Measurements from ENCODE around the gene C13orf46.

C13orf46 gene

DNA sequence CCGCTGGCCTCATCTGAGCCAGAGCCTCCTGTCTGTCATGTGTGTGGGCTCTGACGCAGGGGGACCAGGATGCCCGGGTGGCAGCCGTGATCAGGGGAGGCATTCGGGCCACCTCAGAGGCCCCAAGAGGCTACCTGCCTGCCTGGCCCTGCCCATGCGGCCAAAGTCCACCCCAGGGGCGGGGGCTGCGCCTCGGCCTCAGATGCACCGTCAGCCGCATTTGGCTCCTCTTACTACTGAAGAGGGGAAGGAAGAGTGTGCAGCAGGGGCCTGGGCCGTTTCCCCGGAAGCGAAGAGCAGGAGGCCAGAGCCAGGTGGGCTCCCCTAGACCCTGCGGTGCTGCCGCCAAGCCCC is 34.0 kb downstream of the C13orf46 start:
- no peak for DNase-seq (ENCODE audit: low spot score)

DNA sequence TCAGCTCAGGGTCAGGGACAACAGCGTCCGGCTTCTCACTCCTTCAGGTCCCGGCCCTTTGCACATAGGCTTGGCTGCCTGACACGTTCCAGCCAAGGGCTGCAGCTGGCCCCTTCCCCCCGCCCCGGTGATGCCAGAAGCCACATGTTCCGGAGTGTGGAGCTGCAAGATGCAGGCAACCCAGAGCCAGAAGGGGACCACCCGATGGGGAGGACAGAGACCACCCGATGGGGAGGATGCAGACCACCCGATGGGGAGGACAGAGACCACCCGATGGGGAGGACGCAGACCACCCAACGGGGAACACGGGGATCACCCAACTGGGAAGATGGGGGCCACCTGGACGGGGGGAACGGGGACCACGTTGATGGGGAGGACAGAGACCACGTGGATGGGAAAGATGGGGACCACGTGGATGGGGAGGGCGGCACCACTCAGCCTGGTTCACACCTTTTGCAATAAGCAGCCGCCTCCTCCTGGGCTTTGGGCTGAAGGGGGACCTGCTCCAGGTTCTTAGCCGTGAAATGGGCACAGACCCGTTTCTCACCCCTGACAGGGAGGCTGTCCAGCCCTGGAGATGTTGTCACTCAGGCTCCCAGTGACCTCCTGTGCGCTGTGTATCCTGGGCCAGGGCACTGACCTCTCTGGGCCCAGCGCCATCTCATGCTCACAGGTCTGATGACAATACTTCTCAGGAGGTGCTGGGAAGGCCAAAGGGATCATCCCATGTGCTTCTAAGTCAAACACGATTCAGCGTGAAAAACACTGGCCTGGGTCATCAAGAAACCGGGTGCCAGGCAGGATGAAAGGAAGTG is 34.5 kb downstream of the C13orf46 start:
- FAIRE-seq (no peak), DNase-seq (ENCODE audit: low spot score) (no peak)

More for the DNA sequence above, 34.0 kb downstream of the C13orf46 start:
- FAIRE-seq = no peak

DNA sequence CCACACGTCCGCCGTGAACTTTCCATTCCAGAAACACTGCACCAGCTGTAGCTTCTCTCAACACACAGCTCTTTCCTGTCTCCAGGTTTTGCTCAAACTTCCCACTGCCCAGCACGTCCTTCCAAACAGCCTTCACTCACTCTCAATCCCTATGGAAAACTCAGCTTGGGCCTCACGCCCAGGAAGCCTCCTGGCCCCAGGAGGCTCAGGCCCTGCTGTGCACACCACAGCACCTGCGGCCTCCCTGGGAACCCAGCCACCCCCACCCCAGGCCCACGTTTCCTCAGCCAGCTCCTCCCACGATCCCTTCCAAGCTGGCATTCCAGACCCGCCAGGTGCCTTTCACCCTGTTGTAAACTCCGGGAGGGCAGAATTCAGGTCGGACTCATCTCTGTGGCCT is 35.2 kb downstream of the C13orf46 start:
- DNase-seq (ENCODE audit: low spot score) (no peak), FAIRE-seq (no peak)

DNA sequence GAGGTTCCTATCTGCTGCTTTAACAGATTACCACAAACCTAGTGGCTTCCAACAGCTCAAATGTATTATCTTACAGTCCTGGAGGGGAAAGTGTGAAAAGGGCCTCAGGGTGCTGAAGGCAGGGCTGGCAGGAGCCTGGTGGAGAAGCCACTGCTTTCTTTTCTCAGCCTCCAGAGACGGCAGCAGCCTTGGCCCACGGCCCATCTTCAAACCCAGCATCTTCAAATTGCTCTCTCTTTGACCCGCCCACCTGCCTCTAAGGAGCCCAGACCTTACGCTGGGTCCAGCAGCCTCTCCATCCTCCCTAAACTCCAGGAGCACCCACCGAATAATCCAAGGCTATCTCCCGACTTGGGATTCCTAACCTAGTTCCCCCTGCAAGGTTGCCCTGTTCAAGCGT is 35.6 kb downstream of the C13orf46 start:
- FAIRE-seq = no peak

DNA sequence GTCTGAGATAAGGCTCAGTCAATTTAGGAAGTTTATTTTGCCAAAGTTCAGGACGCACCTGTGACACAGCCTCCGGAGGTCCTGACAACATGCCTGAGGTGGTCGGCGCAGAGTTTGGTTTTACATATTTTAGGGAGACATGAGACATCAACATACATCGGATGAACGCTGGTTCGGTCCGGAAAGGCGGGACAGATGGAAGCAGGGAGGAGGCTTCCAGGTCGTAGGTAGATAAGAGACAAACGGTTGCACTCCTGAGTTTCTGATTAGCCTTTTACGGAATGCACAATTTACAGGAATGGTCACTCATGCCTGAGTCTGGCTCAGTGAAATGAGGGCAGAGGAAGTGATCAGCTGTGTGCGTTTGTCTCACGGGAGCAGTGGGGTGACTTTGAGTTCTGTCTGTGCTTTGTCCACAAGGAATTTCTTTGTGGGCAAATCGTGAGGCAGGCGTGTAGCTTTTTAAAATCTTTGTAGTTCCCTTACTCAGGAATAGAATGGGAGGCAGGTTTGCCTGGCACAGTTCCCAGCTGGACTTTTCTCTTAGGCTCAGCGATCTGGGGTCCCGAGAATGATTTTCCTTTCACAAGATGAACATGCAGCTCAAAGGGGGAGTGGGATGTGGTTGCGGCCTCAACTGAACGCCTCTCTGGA is 36.2 kb downstream of the C13orf46 start:
- FAIRE-seq (no peak), DNase-seq (ENCODE audit: low spot score) (no peak)

More for the DNA sequence above, 35.6 kb downstream of the C13orf46 start:
- no peak for DNase-seq (ENCODE audit: low spot score)

DNA sequence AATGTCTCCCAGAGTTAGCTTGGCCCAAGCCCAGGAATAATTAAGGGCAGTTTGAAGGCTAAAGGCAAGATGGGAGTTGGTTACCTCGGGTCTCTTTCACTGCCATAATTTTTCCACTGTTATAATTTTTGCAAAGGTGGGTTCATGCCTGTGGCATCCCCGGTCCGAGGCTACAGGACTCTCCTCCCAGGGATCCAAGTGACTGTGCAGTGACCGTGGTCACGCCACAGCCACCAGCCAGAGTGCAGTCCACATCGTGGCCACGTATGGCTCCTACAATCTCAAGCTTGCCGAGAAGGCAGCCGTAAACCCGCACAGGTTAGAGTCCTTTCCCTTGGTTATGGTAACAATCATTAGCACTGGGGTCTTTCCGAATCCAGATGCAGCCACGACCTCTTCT is 36.8 kb downstream of the C13orf46 start:
- no peak for DNase-seq (ENCODE audit: low spot score)
- no peak for FAIRE-seq

DNA sequence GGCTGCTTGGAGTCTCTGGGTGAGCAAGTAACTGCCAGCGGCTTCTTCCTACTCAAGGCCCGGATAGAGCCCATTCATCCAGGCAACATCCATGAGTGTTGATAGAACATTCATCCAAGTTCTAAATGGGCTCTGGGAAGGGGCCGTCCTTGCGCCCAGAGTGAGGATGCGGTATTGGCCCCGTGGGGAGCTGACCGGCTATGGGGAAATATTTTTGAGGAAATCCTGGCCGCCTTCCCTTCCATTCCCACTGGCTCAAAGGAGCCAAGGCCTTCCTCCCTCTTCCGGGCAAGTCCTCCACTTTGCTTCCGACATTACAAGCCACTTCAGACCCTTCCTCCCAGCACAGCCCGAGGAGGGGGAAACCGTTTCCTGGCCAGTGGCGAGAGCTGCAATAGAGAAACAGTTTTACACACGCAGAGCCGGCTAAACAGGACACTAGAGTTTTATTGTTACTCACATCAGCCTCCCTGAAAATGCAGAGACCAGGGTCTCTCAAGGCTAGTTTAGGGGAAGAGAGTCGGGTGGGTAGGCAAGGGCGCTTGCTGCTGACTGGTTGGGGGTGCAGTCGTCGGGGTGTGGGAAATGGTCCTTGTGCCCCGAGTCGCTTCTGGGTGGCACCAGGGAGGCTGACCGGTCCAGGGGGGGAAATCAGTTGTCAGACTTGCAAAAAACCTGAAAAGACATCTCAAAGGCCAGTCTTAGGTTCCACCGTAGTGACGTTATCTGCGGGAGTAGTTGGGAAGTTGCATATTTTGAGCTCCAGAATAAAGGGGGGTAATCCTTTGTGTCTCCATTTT is 37.5 kb downstream of the C13orf46 start:
- FAIRE-seq (no peak), DNase-seq (ENCODE audit: low spot score) (no peak)

DNA sequence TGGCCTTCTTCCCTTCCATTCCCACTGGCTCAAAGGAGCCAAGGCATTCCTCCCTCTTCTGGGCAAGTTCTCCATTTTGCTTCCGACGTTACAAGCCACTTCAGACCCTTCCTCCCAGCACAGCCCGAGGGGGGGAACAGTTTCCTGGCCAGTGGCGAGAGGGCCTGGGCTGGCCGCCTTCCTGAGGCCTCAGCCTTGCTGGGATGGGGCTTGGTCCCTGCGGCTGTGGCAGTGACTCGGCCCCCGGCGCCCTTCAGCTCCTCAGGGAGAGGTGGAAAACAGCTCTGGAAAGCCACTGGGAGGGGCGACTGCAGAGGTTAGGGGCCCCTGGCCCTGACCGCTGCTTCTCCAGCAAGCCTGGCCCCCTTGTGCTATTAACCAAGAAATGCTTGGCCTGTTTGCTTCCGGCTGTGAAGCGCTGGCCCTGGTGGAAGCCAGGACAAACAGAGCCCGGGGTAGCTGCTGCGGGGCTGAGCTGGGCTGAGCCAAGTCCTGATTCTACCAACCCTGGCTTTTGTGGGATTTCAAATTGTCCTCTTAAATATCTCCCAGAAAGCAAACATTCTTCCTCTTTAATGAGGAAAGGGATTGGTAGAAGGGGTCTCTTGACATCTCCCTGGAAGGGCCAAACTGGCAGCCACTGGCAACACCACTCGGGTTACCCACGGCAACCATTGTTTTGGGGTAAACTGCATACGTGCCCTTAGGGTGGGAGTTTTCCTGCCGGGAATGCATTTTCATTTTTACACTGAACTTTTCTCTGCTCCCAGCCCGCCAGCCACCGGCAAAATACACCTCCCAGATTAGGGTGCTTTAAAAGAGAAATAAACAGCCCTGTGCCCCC is 38.7 kb downstream of the C13orf46 start:
- DNase-seq (ENCODE audit: low spot score) (no peak), FAIRE-seq (no peak)

DNA sequence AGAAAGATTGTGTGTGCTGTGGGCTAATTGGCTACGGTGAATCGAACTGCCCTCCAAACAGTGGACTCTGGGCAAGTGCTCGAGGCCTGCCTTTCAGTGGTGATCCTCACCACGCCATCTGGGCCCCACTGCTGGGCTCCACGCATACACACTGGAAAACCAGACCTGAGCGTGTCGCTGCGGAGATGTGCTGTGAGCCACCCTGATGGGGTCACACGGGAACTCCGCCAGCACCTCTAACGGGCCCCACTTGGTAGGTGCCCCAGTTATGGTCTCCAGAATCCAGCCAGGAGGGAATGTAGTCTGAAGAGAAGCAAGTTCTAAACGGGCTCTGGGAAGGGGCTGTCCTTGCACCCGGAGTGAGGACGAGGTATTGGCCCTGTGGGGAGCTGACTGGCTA is 39.3 kb downstream of the C13orf46 start:
- DNase-seq (ENCODE audit: low spot score) = no peak
- FAIRE-seq = no peak

DNA sequence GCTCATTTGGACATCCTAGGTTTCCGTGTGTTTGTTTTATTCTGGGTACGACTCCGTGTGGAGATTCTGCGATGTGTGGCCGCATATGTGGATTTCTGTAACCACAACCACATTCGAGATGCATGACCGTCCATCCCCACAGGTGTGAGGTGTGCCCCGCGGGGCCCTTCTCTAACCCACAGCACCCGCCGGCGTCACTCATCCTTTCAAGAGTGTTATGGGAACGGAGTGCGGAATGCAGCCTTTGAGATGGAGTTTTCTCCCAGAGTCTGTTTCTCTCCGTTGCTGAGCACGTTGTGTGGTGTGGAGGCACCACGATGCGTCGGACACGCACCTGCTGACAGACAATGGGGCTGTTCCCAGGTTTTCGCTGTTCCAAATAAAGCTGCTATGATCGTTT is 40.0 kb downstream of the C13orf46 start:
- DNase-seq (ENCODE audit: low spot score) = no peak
- FAIRE-seq = no peak

DNA sequence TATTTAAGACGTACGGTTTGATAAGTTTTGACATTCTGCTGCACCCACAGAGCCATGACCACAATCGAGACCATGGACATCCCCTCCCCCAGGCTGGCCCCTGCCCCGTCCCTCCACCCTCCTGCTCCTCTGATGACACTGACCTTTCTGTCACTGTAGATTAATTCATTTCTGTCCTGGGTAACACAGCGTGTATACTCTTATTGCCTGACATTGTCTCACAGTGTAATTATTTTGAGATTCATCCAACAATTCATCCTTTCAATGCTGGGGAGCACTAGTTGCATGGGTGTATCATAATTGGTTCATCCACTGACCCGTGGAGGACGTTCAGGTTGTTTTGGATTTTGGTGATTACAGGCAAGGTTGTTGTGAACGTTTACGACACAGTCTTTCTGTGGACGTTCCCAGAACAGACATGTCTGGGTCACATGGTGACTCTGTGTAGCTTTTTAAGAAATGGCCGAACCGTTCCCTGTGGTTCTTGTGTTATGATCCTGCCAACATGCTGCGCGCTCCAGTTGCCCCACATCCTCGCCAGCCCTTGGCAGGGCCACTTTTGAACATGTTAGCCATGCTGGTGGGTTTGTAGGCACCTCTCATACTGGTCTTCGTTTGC is 41.9 kb downstream of the C13orf46 start:
- DNase-seq (ENCODE audit: low spot score) (no peak), FAIRE-seq (no peak)

DNA sequence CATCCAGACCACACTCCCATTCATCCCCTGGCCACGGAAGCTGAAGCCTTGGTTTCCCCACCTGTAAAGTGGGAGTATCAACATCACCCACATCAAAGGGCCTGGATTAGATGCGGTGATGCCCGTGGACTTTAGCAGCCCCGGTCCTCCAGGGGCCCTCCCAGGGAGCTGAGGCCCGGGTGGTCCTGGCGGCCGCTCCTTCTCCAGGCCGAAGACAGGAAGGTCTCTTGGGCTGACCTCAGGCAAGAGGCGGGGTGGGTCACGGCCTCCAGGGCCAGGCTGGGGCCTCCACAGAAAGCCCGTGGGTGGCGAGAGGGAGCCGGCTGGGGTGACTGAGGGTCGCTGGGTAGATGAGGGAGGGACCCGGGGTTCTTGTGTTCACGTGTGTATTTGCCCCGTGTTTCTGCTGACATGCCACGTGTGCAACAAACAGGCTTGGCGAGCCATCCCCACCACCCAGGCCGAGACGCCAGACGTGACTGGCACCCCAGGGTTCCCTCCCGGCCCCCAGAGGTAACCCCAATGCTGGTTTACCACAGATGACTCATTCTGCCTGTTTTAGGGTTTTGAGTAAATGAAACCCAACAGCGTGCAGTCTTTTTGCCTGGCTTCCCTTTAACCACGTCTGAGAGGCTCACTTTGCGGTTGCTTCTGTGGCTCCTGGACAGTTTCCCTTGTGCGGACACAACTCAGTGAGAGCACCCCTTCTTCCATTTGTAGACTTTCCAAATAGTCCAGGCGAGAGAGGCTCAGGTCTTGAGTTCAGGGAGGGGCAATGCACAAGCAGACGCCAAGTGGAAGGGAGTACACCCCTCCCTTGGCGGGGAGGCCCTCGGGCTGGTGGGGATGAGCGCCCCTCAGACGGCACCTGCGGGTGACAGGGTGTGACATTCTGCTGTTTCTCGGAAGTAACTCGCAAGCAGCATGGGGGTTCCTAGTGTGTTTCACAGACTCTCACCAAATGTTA is 42.9 kb downstream of the C13orf46 start:
- DNase-seq (ENCODE audit: low spot score) (no peak), FAIRE-seq (no peak)

DNA sequence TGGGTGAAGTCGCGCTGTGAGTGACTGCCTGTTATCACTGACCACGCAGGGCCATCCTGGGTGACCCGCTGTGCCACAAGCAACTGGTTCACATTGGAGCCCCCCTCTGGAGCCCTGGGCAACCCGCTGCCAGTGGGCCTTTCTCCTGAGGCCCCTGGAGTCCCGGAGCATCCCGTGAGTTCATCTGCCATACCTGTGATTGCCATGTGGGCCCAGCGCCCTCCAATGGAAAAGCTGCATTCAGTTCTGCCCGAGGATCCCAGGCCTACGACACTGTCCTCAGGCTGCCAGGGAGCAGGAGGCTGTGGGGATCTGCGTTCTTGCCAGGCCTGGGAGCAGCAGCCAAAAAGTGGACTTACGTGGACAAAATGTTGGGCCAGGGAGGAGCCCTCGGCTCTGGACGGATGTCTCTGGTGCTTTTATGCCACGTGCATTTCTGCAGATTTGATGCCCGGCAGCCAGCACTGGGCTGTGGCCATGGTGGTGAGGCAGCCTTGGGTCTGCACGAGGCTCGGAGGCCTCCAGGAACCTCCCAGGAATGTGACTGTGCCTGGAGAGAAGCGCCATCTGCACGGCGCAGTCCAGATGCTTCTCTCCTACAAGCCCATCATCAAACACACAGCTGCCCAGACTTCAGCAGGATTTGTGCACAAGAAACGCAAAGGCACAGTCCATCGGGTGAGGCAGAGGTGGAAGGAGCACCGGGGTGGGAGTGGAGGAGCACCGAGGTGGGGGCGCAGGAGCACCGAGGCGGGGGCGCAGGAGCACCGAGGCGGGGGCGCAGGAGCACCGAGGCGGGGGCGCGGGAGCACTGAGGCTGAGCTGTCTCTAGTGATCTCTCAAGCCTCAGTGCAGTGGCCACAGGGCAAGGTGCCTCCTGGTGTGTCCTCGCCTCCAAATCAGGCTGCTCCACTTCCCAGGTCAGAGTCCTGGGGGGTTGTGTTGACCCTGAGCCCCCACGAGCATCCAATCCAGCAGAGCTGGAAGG is 44.0 kb downstream of the C13orf46 start:
- DNase-seq (ENCODE audit: low spot score) (no peak), FAIRE-seq (no peak)

DNA sequence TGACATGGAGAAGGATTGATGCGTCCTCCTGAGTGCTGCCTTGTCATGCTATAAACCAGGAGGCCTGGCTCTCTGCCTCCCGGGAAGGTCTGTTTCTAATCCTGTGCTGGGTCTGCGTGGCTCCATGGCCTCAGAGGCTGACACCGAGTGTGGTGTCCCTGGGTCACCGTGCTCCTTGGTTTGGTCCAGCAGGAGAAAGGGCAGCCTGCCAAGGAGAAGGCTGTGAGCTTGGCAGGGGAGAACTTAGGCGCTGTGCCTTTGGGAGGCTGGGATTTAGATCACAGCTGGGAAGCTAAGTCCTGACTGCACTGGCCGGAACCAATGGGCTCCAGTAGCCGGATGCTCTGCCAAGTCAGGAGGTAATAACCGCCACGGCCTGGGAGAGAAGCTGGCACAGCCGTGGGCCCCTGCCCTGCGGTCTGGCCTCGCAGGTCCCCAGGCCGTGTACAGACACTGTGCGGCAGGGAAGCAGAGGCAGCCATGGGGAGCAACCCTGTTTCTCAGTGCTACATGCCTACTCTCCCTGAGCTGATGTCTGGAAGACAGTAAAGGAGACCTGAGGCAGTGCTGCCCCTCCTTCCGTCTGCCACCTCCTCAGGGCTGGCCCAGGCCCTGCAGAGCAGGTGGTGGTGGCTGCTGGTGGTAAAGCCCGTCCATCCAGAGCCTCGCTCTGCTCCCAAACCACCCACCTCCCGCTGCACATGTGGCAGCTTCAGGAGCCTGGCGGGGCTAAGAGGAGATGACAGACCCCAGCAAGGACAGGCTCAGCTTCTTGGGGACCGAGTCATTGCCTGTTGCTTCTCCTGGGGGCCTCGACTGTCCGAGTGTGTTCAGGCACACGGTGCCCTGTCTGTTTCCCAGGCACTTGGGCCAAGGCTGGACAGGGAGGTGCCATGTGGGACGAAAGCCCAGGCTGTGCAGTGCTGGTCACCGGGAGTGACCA is 44.9 kb downstream of the C13orf46 start:
- FAIRE-seq = no peak
- DNase-seq (ENCODE audit: low spot score) = no peak

DNA sequence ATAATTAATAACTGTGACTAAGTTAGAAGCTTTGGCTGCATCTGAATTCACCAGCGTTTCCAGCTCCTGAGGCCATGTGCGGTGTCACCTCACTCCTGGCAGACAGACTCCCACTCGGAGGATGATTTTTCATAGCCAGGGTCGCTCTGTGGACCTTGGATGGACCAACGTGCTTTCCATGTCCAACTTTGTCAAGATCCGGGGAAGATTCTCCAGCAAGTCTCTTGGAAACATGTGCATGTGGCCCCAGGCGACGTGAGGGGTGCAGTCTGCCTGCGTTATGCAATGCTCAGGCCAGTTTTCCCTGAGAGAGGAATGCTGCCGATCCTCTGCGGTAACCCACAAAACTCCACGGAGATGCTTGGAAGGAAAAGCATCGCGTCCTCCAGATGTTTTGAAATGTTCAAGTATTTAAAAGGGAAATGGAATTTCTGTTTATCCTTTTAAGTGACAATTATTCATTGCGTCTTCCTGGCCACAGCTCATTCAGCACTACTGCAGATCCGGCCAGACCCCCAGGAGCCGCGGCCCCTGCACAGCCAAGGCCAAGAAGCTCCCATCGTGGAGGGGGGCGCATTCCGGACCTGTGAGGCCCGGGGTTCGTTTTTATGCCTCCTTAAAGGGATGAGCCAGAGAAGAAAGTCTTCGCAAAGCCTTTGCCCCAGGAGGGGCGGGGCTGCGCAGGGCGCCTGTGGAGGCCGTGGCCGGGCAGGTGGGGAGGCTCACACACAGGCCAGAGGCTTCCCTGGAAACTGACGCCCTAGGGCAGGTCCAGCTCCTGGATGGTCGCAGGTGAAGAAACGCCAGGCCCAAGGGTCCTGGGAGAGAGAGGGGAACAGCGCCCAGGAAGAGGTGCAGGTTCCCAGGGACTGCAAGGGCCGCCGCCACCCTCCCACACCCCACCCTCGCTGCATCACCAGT is 46.0 kb downstream of the C13orf46 start:
- FAIRE-seq (no peak), DNase-seq (ENCODE audit: low spot score) (no peak)

DNA sequence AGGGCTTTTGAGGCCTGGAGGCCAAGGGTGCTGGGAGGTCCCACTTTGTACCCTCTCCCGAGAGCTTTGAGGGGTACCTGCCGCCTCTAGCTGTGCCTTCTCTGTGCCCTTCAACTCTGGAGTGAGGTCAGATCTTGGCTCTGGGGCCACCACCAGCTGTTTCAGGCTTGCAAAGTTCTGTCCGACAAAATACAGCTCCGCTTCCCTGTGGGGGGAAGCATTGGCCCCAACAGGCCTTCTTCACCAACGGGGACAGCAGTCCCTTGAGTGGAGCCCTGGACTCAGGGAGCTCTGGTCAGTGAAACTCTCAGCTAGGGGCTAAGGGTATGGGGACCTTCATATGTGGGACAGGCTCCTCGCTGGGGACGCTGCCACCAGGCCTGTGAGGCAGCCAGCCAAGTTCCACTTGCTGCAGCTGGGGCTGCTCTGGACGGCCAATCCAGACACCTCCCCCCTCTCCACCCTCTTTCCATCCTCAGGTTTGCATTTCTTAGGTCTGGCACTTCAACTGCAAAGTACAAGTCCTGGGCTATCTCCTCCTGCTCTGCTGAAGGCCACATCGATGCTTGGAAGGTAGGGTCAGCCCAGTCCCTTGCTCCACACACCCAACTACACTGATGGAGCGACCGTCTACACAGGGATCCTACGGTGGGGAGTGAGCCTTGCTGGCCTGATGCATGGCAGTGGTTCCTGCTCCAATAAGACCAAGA is 46.8 kb downstream of the C13orf46 start:
- DNase-seq (ENCODE audit: low spot score) = no peak
- no peak for FAIRE-seq

All from RCC 7860 (cell line).